ENCODE data around the gene TXNRD2.

Gene TXNRD2

GRCh38 chr22:19965771-19966709 lies 24.4 kb upstream of the TXNRD2 start:
- no peak for DNase-seq

DNA sequence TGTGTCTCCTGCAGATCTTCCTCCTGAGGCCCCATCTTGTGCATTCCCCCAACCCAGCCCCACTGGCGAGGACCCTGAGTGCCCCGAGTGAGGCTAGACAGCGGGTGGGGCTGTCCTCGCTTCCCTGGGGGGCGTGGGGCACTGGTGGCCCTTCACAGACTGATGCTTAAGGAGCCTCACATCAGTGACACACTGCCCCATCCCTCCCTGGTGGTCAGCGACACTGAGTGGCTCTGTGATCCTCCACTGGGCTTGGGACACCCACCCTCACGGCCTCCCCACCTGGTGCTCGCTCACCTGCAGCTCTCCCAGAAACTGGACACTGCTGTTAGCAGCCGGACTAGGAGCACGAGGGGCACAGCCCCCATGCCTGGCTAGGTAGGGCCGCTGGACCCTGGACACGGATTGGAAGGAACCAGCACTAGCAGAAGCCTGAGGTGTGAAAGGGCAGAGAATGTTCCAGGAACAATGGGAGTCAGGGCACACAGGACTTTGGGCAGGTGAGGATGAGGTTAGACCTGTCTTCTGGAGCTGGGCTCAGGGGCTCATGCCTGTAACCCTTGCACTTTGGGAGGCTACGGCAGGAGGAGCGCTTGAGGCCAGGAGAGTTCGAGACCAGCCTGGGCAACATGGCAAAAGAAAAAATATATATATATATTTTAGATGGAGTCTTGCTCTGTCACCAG lies 23.2 kb upstream of the TXNRD2 start:
- no peak for DNase-seq

DNA sequence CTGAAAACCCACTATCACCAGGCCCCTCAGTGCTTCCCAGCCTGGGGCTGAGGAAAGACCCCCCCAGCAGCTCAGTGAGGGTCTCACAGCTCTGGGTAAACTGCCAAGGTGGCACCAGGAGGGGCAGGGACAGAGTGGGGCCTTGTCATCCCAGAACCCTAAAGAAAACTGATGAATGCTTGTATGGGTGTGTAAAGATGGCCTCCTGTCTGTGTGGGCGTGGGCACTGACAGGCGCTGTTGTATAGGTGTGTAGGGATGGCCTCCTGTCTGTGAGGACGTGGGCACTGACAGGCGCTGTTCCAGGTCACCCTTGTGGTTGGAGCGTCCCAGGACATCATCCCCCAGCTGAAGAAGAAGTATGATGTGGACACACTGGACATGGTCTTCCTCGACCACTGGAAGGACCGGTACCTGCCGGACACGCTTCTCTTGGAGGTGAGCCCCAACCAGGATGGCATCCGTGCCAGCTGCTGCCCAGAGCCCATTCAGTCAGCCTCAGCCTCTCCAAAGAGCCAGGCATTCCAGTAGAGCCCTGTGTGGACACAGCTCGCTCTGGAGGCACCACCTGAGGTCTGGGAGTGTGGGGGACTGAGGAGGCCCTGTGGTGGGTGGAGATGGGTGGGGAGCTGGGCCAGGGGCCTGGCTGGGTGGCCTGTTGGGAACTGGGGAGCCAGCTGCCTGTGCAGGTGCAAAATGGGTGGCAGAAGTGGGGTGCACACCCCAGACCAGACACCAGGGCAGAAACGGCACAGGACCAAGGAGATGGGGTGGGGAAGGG lies 22.4 kb upstream of the TXNRD2 start:
- no peak for DNase-seq

DNA sequence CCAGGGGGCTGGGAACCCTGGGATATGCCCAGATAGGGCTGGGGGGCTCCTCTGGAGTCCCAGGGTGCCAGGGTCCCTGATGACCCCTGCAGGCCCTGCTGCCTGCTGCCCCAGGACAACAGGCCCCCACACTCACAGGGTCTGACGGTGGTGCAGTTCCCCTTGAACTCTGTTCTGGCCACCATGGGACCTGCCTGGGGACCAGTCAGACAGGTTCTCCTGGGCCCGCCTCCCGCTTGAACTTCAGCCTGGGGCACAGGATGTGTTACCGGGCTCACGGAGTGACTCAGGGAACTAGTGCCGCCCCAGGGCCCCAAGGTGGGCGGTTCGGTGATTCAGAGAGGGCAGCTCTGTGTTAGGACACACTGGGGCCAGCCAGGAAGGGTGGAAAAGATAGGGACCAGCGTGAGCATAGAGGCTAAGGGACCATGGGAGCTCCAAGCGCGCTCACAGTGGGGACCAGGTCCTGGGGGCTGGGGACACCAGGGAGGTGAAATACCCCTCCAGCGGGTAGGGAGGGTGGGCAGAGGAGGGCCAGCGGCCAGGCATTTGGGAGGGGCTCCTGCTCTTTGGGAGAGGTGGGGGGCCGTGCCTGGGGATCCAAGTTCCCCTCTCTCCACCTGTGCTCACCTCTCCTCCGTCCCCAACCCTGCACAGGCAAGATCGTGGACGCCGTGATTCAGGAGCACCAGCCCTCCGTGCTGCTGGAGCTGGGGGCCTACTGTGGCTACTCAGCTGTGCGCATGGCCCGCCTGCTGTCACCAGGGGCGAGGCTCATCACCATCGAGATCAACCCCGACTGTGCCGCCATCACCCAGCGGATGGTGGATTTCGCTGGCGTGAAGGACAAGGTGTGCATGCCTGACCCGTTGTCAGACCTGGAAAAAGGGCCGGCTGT lies 21.5 kb upstream of the TXNRD2 start:
- DNase-seq, result no peak

GRCh38 chr22:19962246-19962908 lies 20.8 kb upstream of the TXNRD2 start:
- no peak for DNase-seq

- DNase-seq, result no peak
Observed at GRCh38 chr22:19961868-19962245, 20.2 kb upstream of the TXNRD2 start.

DNA sequence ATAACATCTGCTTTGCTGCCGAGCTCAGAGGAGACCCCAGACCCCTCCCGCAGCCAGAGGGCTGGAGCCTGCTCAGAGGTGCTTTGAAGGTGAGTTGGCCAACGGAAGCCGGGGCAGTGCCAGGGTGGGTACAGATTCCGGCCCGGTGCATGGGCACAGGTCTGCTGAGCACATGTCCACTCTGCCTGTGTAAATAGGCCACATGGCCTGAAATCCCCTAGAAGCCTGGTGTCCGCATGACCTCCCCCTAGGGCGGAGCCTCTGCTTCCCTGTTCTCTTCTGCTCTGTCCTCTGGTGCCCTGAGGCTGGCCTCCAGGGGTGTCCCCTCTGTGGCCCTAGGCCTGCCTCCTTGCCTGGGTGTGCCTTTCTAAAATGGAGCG lies 19.6 kb upstream of the TXNRD2 start:
- DNase-seq, result no peak

DNA sequence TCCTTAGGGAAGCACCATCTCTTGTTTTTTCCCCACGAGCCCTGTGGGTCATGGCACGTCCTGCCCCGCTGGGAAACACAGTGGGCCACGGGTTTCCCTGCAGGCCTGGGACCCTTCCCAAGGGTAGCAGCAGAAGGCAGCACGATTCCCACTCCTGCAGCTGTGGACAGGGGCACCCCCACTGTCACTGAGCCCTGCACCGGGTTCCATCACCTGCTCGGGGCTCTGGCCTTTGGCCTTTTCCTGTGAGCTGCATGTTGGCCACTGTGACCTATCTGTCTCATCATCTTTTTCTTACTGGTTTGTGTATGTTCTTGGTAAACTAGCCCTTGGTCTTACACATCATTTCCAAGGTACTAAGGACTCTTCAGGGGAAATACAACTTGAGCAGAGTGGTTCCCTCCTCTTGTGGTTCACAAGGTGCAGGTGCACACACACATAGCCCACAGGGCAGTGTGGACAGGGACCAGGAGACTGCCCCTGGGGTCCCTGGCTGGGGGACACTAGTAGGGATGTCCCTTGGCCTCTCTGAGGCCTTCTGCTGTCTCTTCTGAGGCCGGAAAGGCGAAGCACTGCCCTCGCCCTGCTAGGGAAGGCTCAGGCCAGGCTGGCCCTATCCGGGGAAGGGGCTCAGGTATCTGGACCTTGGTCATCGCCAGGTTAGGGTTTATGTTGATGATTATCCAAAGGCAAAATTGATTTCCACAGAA lies 19.0 kb upstream of the TXNRD2 start:
- no peak for DNase-seq

DNA sequence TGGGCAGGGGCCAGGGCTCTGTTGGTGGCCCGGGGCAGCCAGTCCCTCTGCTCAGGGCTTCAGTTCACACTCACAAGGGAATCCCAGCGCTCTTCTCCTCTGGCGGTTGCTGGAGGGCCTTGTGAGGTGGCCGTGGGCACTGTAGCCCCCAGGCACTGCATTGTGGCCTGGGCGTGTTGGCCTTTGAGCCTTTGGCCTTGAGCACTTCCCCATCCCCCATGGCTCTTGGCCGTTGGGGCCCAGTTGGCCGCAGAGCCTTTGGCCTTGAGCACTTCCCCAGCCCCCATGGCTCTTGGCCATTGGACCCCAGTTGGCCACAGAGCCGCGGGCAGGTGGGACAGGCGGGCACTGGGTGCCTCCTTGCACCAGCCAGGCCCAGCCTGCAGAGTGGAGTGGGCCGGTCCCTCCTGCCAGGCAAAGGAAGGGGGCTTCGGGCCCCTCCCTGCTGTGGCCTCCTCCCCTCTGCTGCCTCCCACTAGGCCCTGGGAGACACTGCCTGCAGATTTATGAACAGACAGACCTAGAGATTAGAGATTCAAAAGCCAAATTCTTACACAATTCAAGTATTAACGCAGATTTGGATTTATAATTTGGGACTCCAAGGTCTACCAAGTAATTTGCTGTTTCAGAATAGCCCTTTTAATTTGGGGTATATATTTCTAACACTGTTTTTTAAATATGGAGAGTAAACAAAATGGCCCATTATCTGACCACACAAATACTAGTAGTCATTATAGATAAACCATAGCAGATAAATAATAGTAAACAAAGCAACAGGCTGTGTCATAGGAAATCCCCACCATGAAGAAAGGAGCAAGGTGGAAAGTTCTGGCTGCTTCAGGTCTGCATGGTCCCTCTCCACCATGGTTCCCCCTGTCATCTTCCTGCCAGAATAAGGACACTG lies 18.2 kb upstream of the TXNRD2 start:
- no peak for DNase-seq

GRCh38 chr22:19959043-19959586 lies 17.5 kb upstream of the TXNRD2 start:
- no peak for DNase-seq

- no peak for DNase-seq
Observed at GRCh38 chr22:19958083-19959042, 16.7 kb upstream of the TXNRD2 start.

- DNase-seq, result no peak
Observed at GRCh38 chr22:19957445-19957844, 15.8 kb upstream of the TXNRD2 start.

DNA sequence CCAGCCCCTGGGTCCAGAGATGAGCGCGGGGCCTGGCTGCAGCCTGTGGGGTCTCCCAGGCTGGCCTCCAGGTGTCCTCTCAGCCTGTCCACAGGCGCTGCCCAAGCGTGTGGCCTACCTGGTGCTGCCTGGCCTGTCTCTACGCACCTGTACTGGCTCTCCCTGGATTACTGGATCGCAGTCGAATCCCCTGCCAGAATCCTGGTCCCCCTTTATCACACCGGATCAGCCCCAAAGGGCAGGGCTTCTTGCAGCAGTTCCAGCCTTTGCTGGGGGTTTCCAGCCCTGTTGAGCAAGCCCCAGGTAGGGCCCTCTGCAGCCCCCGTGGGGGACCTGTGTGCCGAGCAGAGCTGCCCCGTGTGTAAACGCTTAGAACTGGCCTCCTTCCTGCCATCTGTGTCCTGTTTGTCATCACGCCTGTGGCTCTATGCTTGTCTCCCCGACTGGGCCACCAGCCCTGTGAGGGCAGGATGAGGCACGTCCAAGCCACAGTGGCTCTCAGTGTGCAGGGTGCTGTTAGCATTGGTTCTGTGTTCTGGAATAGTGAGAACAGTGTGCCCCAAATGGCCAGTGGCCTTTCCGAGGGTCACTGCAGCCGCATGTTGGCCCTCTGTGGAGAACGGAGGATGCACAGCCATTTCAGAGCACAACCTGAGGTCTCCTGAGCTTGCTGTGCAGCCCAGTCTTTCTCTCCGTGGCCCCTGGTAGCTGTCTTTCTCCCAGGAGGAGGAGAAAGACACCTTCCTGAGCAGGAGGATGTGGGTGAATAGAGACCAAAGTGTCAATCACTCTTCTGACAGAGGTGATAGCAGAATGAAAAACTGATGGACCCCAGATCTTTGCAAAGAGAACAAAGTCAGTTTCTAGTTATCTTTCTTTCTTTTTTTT lies 13.9 kb upstream of the TXNRD2 start:
- no peak for DNase-seq

GRCh38 chr22:19951346-19951745 lies 9.7 kb upstream of the TXNRD2 start:
- DNase-seq, result no peak

GRCh38 chr22:19948057-19948760 lies 6.6 kb upstream of the TXNRD2 start:
- DNase-seq, result no peak

DNA sequence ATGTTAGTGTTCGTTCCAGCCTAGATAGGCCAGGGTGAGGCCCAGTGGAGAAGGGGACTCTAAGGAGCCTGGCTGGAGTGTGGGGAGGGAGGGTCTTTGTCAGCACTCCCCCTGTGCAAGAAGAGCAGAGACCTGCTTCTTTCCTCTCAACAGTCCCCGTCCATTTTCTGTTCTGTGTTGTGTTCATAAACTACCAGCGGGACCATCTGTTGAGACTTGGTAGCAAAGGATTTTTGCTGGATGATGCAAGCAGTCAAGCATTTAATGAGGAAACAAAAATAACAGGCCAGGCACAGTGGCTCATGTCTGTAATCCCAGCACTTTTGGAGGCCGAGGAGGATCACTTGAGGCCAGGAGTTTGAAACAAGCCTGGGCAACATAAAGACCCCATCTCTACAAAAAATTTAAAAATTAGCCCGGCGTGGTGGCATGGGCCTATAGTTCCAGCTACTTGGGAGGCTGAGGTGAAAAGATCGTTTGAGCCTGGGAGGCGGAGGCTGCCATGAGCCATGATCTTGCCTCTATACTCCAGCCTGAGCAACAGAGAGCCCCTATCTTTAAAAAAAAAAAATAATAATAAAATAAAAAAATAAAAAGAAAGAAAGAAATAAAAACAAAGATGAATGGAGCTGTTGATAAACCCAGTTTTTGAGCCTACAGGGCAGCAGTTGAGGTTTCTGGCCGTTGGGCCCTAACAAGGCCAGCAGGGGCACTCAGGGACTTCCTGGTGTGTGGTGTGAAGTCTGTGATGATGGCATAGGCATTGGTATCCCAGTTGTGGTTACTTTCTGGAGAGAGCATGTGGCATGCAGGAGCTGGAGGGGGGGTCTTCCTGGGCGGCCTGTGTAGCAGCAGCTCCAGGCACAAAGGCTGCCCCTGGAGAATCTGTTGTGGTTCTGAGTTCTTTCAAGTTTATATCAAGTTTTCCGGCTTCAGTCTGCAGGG lies 1.7 kb upstream of the TXNRD2 start:
- DNase-seq, result no peak

All from DMS79 (cell line).